Glutamatergic neuron (in vitro differentiated cells): Measurements from ENCODE around the gene SEC23B. TPM values are rescaled to one million over a fixed set of nuclear protein-coding genes. Genes with fewer than 3 reads are reported as not detected.

ENCODE experiments used
- DNase-seq: peaks from one replicate; pipeline ENCODE4 v3.0.0; 2022
- H3K27ac Mint-ChIP-seq: one replicate; pipeline ENCODE4 v1.8.0; 2020; ENCODE audit warnings: mild to moderate bottlenecking, mixed read lengths, inconsistent platforms; ENCODE audit not compliant: unreplicated experiment
- H3K27me3 Mint-ChIP-seq: one replicate; pipeline ENCODE4 v1.8.0; 2020; ENCODE audit warnings: mild to moderate bottlenecking, moderate library complexity, mixed read lengths, inconsistent platforms; ENCODE audit not compliant: unreplicated experiment
- H3K36me3 Mint-ChIP-seq: one replicate; pipeline ENCODE4 v1.8.0; 2020; ENCODE audit warnings: mild to moderate bottlenecking, mixed read lengths, inconsistent platforms; ENCODE audit not compliant: unreplicated experiment
- H3K4me1 Mint-ChIP-seq: one replicate; pipeline ENCODE4 v1.8.0; 2020; ENCODE audit warnings: mild to moderate bottlenecking, low read depth, mixed read lengths, inconsistent platforms; ENCODE audit not compliant: unreplicated experiment
- H3K4me3 Mint-ChIP-seq: one replicate; pipeline ENCODE4 v1.8.0; 2020; ENCODE audit warnings: mild to moderate bottlenecking, mixed read lengths, inconsistent platforms; ENCODE audit not compliant: unreplicated experiment
- H3K9me3 Mint-ChIP-seq: one replicate; pipeline ENCODE4 v1.8.0; 2020; ENCODE audit warnings: mild to moderate bottlenecking, moderate library complexity, mixed read lengths, inconsistent platforms; ENCODE audit not compliant: unreplicated experiment
- CTCF ChIP-seq: fragments of 200-600 bp; sonication (generic); IDR thresholded peaks from one replicate; pipeline ENCODE4 v1.5.0; 2021; ENCODE audit not compliant: partially characterized antibody, unreplicated experiment
- microRNA-seq: library from miRNA; unstranded; fragments of <30 nt; microRNA quantifications from one replicate; pipeline ENCODE4, GENCODE V29; 2020; ENCODE audit not compliant: unreplicated experiment
- total RNA-seq: library from RNA; stranded (reverse); fragmentation: NEBNext Ultra II Directional; extraction: Animal tissue kit (Norgen Biotek cat#: 25700); gene quantifications from one replicate; pipeline ENCODE4 v1.2.1, GENCODE V29; 2021; ENCODE audit not compliant: unreplicated experiment

The SEC23B gene
- total RNA-seq, 1 donor from 2014 or later = 52.3 TPM

GRCh38 chr20:18589941-18590674 is 82.4 kb downstream of the SEC23B start:
- peaks cover 21% of the 10 kb centered on the region for H3K4me1 Mint-ChIP-seq
- no peak overlapping the region for H3K27ac Mint-ChIP-seq
- no peaks in the 10 kb centered on the region for H3K36me3 Mint-ChIP-seq
- peak overlapping the region; percentile 92 for H3K4me3 Mint-ChIP-seq
- no peak for TF ChIP-seq CTCF
- no peak for DNase-seq
- H3K9me3 Mint-ChIP-seq = peaks cover 13% of the 10 kb centered on the region
- H3K27me3 Mint-ChIP-seq = peaks cover 9% of the 10 kb centered on the region

DNA sequence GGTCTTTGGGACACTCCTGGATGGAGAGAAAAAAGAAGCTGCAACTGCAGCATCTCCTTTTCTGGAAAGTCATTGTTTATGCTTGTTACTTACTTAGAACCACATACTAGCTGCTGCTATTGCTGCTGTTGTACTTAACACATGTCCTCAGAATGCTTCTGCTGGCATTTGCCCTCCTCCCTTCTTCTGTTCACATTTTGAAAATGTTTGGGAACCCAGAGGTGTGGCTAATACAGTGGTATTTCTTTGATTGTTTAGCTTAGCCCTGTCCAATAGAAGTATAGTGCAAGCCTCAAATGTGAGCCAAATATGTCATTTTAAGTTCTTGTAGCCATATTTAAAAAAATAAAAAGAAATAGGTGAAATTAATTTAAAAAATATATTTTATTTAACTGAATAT is 88.5 kb downstream of the SEC23B start:
- Mint-ChIP-seq H3K27me3 (peaks cover 3% of the 10 kb centered on the region), H3K9me3 (peaks cover 4% of the 10 kb centered on the region), H3K27ac (no peak overlapping the region), H3K4me3 (no peak overlapping the region), H3K4me1 (peaks cover 12% of the 10 kb centered on the region), H3K36me3 (peaks cover 10% of the 10 kb centered on the region)
- TF ChIP-seq CTCF = no peak
- DNase-seq = no peak

DNA sequence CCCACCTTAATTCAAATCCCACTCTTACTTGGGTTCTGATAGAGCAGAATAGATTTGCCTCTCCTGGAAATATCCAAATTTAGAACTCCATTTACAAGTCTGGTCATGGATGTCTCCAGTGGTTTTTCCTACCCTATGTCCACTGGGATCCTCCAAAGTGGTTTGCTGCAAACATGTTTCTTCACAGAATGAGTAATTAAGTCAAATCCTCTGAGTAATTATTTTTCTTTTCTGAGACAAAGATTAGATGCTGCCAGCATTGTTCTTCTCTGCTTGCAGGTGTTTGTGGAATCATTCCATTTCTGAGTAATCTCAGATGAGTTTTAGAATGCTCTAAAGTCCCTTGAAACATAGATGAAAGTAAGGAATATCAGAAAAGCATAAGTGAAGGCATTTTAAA is 102.0 kb downstream of the SEC23B start:
- H3K4me1 Mint-ChIP-seq = peaks cover 6% of the 10 kb centered on the region
- H3K27ac Mint-ChIP-seq = peak overlapping the region; percentile 52
- no peak for TF ChIP-seq CTCF
- H3K27me3 Mint-ChIP-seq = no peaks in the 10 kb centered on the region
- no peak for DNase-seq
- H3K9me3 Mint-ChIP-seq = peaks cover 5% of the 10 kb centered on the region
- no peak overlapping the region for H3K4me3 Mint-ChIP-seq
- H3K36me3 Mint-ChIP-seq = no peaks in the 10 kb centered on the region

Small RNA genes lying within 50 kb of the gene (microRNA-seq; reads per million reads assigned to microRNA genes)
- 8.8 reads per million, percentile 45 among the genes with 10 or more reads in this experiment for gene MIR3192

Other genes starting within 250 kb of the SEC23B start
- gene ZNF133, start 219.4 kb upstream of the SEC23B start, total RNA-seq = 27.3 TPM
- 6.4 TPM for gene DZANK1, start 40.9 kb upstream of the SEC23B start, total RNA-seq
- gene POLR3F, start 40.5 kb upstream of the SEC23B start, total RNA-seq = 20.8 TPM
- 22.9 TPM for gene RBBP9, start 10.7 kb upstream of the SEC23B start, total RNA-seq
- gene SMIM26, start 59.5 kb downstream of the SEC23B start, total RNA-seq = 35.7 TPM
- 90.2 TPM for gene DTD1, start 80.1 kb downstream of the SEC23B start, total RNA-seq